Measurements from ENCODE around the gene CRTC1. TPM values are rescaled to one million over a fixed set of nuclear protein-coding genes. Genes with fewer than 3 reads are reported as not detected.

The CRTC1 gene
- total RNA-seq, 2 donors from 2014 or later, result 4.9 to 6.5 TPM

GRCh38 chr19:18798384-18799352, 115.2 kb downstream of the CRTC1 start:
- DNase-seq, result no peak
- WGBS, 2 donors, result 39 to 40% methylated on average over 7 to 22 of the region's 22 CpGs

GRCh38 chr19:18799389-18799970, 116.0 kb downstream of the CRTC1 start:
- Histone ChIP-seq H3K4me1 (no peaks in the 10 kb centered on the region), H3K36me3 (replicated peaks in 1 of 2; ENCODE audit: insufficient read depth in 1 of 2, low read depth in 2 of 2) (no peaks in the 10 kb centered on the region), H3K27ac (no peak overlapping the region), H3K4me3 (no peak overlapping the region), H3K27me3 (no peaks in the 10 kb centered on the region), H3K9me3 (no peaks in the 10 kb centered on the region)
- no peak for ATAC-seq
- no peak for DNase-seq
- TF ChIP-seq CTCF (IDR thresholded peaks at IDR 0.05) (no peak), POLR2A (IDR thresholded peaks at IDR 0.05) (no peak)
- intact Hi-C loops (cut with DNase I), result no loop called here

More at GRCh38 chr19:18798384-18799352, 115.2 kb downstream of the CRTC1 start:
- no peaks in the 10 kb centered on the region for H3K27me3 ChIP-seq
- no peak overlapping the region for H3K4me3 ChIP-seq
- no peak overlapping the region for H3K27ac ChIP-seq
- intact Hi-C loops (cut with DNase I), result no loop called here
- no peaks in the 10 kb centered on the region for H3K36me3 ChIP-seq (replicated peaks in 1 of 2; ENCODE audit: insufficient read depth in 1 of 2, low read depth in 2 of 2)
- H3K9me3 ChIP-seq, result no peaks in the 10 kb centered on the region
- no peaks in the 10 kb centered on the region for H3K4me1 ChIP-seq
- ATAC-seq, result no peak
- TF ChIP-seq POLR2A (IDR thresholded peaks at IDR 0.05), result no peak
- no peak for TF ChIP-seq CTCF (IDR thresholded peaks at IDR 0.05)

- H3K27me3 ChIP-seq, result no peaks in the 10 kb centered on the region
- H3K27ac ChIP-seq, result no peak overlapping the region
- H3K36me3 ChIP-seq (replicated peaks in 1 of 2; ENCODE audit: insufficient read depth in 1 of 2, low read depth in 2 of 2), result no peaks in the 10 kb centered on the region
- ATAC-seq (no peak), DNase-seq (no peak)
- TF ChIP-seq CTCF (IDR thresholded peaks at IDR 0.05), result no peak
- TF ChIP-seq POLR2A (IDR thresholded peaks at IDR 0.05), result no peak
- no peaks in the 10 kb centered on the region for H3K9me3 ChIP-seq
- no peaks in the 10 kb centered on the region for H3K4me1 ChIP-seq
- H3K4me3 ChIP-seq, result no peak overlapping the region
- intact Hi-C loops (cut with DNase I), result no loop called here
These were observed 116.6 kb downstream of the CRTC1 start for GRCh38 chr19:18800079-18800478.

GRCh38 chr19:18800636-18801035, 117.2 kb downstream of the CRTC1 start:
- ATAC-seq (no peak), DNase-seq (no peak)
- intact Hi-C loops (cut with DNase I), result no loop called here
- no peaks in the 10 kb centered on the region for H3K27me3 ChIP-seq
- H3K4me1 ChIP-seq, result no peaks in the 10 kb centered on the region
- H3K36me3 ChIP-seq (replicated peaks in 1 of 2; ENCODE audit: insufficient read depth in 1 of 2, low read depth in 2 of 2), result no peaks in the 10 kb centered on the region
- no peak for TF ChIP-seq CTCF (IDR thresholded peaks at IDR 0.05)
- no peak for TF ChIP-seq POLR2A (IDR thresholded peaks at IDR 0.05)
- H3K4me3 ChIP-seq, result no peak overlapping the region
- H3K27ac ChIP-seq, result no peak overlapping the region
- no peaks in the 10 kb centered on the region for H3K9me3 ChIP-seq
- WGBS, 2 donors, result 58% methylated on average over 9 of the region's 10 CpGs; no CpG with 5 or more reads in 1 of the 2 donors

Data from body of pancreas (tissue), 4 donors.